K562 (cell line): ENCODE data around the gene COL23A1. TPM values are rescaled to one million over a fixed set of nuclear protein-coding genes. Genes with fewer than 3 reads are reported as not detected.

ENCODE experiments used
- ATAC-seq: fragments of 200-7000 bp; cut with Tn5 transposase; 3 replicates; pipeline ENCODE4 v1.9.1; 2020; ENCODE audit warnings: moderate library complexity
- BruUV-seq: library from RNA; stranded (reverse); fragments of 400-500 nt; replicated peaks from 2 replicates; lab custom pipeline; 2021; lab: Mats Ljungman, UMichigan
- CTCF ChIA-PET: fragments of 300-600 bp; formaldehyde crosslinking; extraction: SDS; loops from one replicate; lab custom pipeline; 2021; ENCODE audit warnings: low intra/inter-chr PET ratio; lab: Yijun Ruan, JAX
- POLR2A ChIA-PET: fragments of 300-600, 350-650 bp; sonication (Branson Sonifier 250); formaldehyde crosslinking; extraction: SDS; loops from one replicate; lab custom pipeline; 2021; ENCODE audit warnings: antibody characterized with exemption, inconsistent platforms; lab: Yijun Ruan, JAX
- DNase-seq, 4 experiments: peaks; one replicate each; pipeline versions ENCODE4 v3.0.0 to v3.0.0-alpha.2; 2011 to 2018; ENCODE audit warnings: low spot score in 3 of 4, mixed read lengths in 3 of 4; ENCODE audit errors: extremely low read depth in 1 of 4
- FAIRE-seq: peaks from 2 replicates; lab custom pipeline; 2011; peaks lifted over from hg19 to GRCh38; lab: Jason Lieb, UNC
- H2AFZ ChIP-seq: 2 replicates; pipeline ENCODE4 v1.6.0; 2011; ENCODE audit warnings: low read depth, low read length, control low read depth, inconsistent platforms
- H3K27ac ChIP-seq: fragments of 200-600 bp; 3 replicates; pipeline ENCODE4 v1.8.0; 2011; ENCODE audit warnings: low read depth, mild to moderate bottlenecking, control low read depth, inconsistent platforms, low read length, moderate library complexity, mixed read lengths; ENCODE audit errors: extremely low read depth
- H3K27me3 ChIP-seq, 2 experiments: fragments of 300-600 bp in 1 of 2; 2 replicates in 1 of 2; 3 replicates in 1 of 2; pipeline versions ENCODE4 v1.6.0 to v1.8.0; 2011; ENCODE audit warnings: inconsistent platforms in 2 of 2, low read length in 2 of 2, mild to moderate bottlenecking in 1 of 2, mixed read lengths in 1 of 2, moderate library complexity in 1 of 2; ENCODE audit not compliant: control insufficient read depth in 2 of 2, insufficient read depth in 2 of 2
- H3K36me3 ChIP-seq: fragments of 300-600 bp; 3 replicates; pipeline ENCODE4 v1.8.0; 2011; ENCODE audit warnings: mild to moderate bottlenecking, low read length, inconsistent platforms; ENCODE audit not compliant: control insufficient read depth, insufficient read depth
- H3K4me1 ChIP-seq, 2 experiments: fragments of 200-600 bp in 1 of 2; replicated peaks in 1 of 2; 2 replicates in 1 of 2; 3 replicates in 1 of 2; pipeline versions ENCODE4 v1.5.1 to v1.8.0; 2011; ENCODE audit warnings: inconsistent platforms in 2 of 2, low read length in 2 of 2, mild to moderate bottlenecking in 1 of 2, mixed read lengths in 1 of 2, moderate library complexity in 1 of 2; ENCODE audit not compliant: control insufficient read depth in 2 of 2, insufficient read depth in 2 of 2
- H3K4me2 ChIP-seq: 2 replicates; pipeline ENCODE4 v1.6.1; 2011; ENCODE audit warnings: low read length, control low read depth, inconsistent platforms, mixed read lengths; ENCODE audit not compliant: insufficient read depth
- H3K4me3 ChIP-seq: fragments of 200-600 bp; sonication (generic), shearing (Covaris generic); 2 replicates; pipeline ENCODE4 v1.5.1; 2016; ENCODE audit warnings: control low read depth, inconsistent platforms
- H3K79me2 ChIP-seq: fragments of 200-600 bp; 3 replicates; pipeline ENCODE4 v1.8.0; 2011; ENCODE audit warnings: low read length, inconsistent platforms; ENCODE audit not compliant: control insufficient read depth, insufficient read depth
- H3K9ac ChIP-seq, 2 experiments: 2 replicates each; pipeline versions ENCODE4 v1.6.0 to v1.6.1; 2011; ENCODE audit warnings: low read depth in 2 of 2, low read length in 2 of 2, control low read depth in 1 of 2, inconsistent platforms in 1 of 2, mild to moderate bottlenecking in 1 of 2, mixed read lengths in 1 of 2; ENCODE audit not compliant: insufficient read depth in 1 of 2
- H3K9me1 ChIP-seq: one replicate; pipeline ENCODE4 v1.6.0; 2011; ENCODE audit warnings: inconsistent platforms, mild to moderate bottlenecking, low read length, moderate library complexity; ENCODE audit not compliant: control insufficient read depth, insufficient read depth
- H3K9me3 ChIP-seq: replicated peaks from 2 replicates; pipeline ENCODE4 v1.5.1; 2011; ENCODE audit warnings: low read depth, low read length, inconsistent platforms; ENCODE audit not compliant: control insufficient read depth, insufficient read depth
- H4K20me1 ChIP-seq: replicated peaks from 2 replicates; pipeline ENCODE4 v1.6.1; 2011; ENCODE audit warnings: low read length, inconsistent platforms, mixed read lengths; ENCODE audit not compliant: control insufficient read depth, insufficient read depth
- BHLHE40 ChIP-seq: IDR thresholded peaks from 2 replicates; pipeline ENCODE4 v1.6.1; 2011; ENCODE audit warnings: low read length, improper control_type of control experiment
- HNRNPUL1 ChIP-seq: fragments of 200-400 bp; formaldehyde crosslinking; IDR thresholded peaks from 2 replicates; pipeline ENCODE4 v1.6.1; 2017; ENCODE audit warnings: low read length
- KDM4B ChIP-seq, 2 experiments: fragments of 450-650 bp in 1 of 2; sonication (generic) in 1 of 2; IDR thresholded peaks; 2 replicates each; pipeline ENCODE4 v1.6.1; 2016 to 2017; ENCODE audit warnings: borderline replicate concordance in 2 of 2, antibody characterized with exemption in 1 of 2, low read depth in 1 of 2, mild to moderate bottlenecking in 1 of 2
- PRMT5 ChIP-seq: sonication (generic); formaldehyde crosslinking; IDR thresholded peaks from 2 replicates; pipeline ENCODE4 v1.5.0; 2020; ENCODE audit warnings: missing genetic modification reagents
- SMC3 ChIP-seq: conservative IDR thresholded peaks from 2 replicates; pipeline ENCODE4 v1.6.1; 2011; ENCODE audit warnings: low read depth, low read length, improper control_type of control experiment; ENCODE audit not compliant: insufficient read depth
- U2AF2 ChIP-seq: fragments of 200-400 bp; formaldehyde crosslinking; optimal IDR thresholded peaks from 2 replicates; pipeline ENCODE3; 2017; ENCODE audit warnings: low read depth, mild to moderate bottlenecking, low read length
- ZC3H11A ChIP-seq: IDR thresholded peaks from 2 replicates; pipeline ENCODE4 v1.6.1; 2012; ENCODE audit warnings: low read depth, low read length, improper control_type of control experiment
- ZNF239 ChIP-seq: fragments of 250-450 bp; sonication (Bioruptor Pico); IDR thresholded peaks from 2 replicates; pipeline ENCODE4 v1.4.0; 2020; ENCODE audit warnings: mild to moderate bottlenecking
- ZNF699 ChIP-seq: fragments of 250-450 bp; sonication (Bioruptor Pico); IDR thresholded peaks from 2 replicates; pipeline ENCODE4 v1.8.0; 2021; ENCODE audit warnings: mild to moderate bottlenecking, moderate library complexity; ENCODE audit not compliant: insufficient replicate concordance
- WGBS: fragments of 100-300 bp; shearing (Covaris generic); methylation state at CpG from one replicate; pipeline ENCODE4 v1.1.6; 2016; ENCODE audit warnings: low coverage, mixed read lengths; ENCODE audit not compliant: insufficient coverage; ENCODE audit errors: missing lambda C conversion rate; 5-methylcytosine and 5-hydroxymethylcytosine counted together
- in situ Hi-C: fragments of 300-500 bp; cut with MboI; formaldehyde crosslinking; loops from 4 replicates; pipeline ENCODE4 v1.15.0; 2018; ENCODE audit warnings: inconsistent platforms, mixed read lengths
- intact Hi-C: fragments of 100-400 bp; cut with micrococcal nuclease; formaldehyde crosslinking; loops from 2 replicates; pipeline ENCODE4 v1.14.2; 2022
- polyA plus RNA-seq, 8 experiments: library from polyadenylated mRNA; depleted of rRNA in 4 of 8; stranded (reverse) in 5 of 8; unstranded in 3 of 8; fragments of >200 nt; fragmentation: Nextera tagmentation in 2 of 8; fragmentation: Illumina TruSeq in 1 of 8; extraction: Ambion mirVana in 2 of 8; extraction: Trizol in 1 of 8; gene quantifications; 2 replicates each; pipeline versions ENCODE4 v1.2.1 to v1.2.3, GENCODE V29; 2011 to 2014; ENCODE audit warnings: inconsistent platforms in 1 of 8, missing spikeins in 1 of 8
- total RNA-seq, 7 experiments: library from RNA; depleted of rRNA in 6 of 7; stranded (reverse); fragments of >200 nt in 6 of 7; fragmentation: Illumina TruSeq in 2 of 7; extraction: Trizol in 2 of 7; gene quantifications; 2 replicates each; pipeline versions ENCODE4 v1.2.1 to v1.2.3, GENCODE V29; 2011 to 2021; ENCODE audit warnings: low replicate concordance in 1 of 7
- TF ChIP-seq, protein P1 (sequence below): fragments of 250-450 bp; sonication (Bioruptor Pico); IDR thresholded peaks from 2 replicates; pipeline ENCODE4 v1.4.0; 2020; ENCODE audit warnings: mild to moderate bottlenecking, moderate library complexity, borderline replicate concordance
- TF ChIP-seq, protein P2 (sequence below): IDR thresholded peaks from 2 replicates; pipeline ENCODE4 v1.6.1; 2016; ENCODE audit warnings: missing genetic modification characterization, missing compliant biosample characterization
- TF ChIP-seq, protein P3 (sequence below), 2 experiments: fragments of 450-650 bp in 1 of 2; sonication (generic) in 1 of 2; formaldehyde crosslinking; conservative IDR thresholded peaks; 2 replicates each; pipeline versions ENCODE4 v1.4.0 to v1.8.1; 2020 to 2022; ENCODE audit warnings: mild to moderate bottlenecking in 1 of 2, missing genetic modification reagents in 1 of 2

COL23A1 gene
- total and polyA plus RNA-seq, 9 of the 15 experiments (the other 6 are each of a cell fraction or from before 2014, with no cell fraction given), result 0.09 TPM; not detected in 8

DNA sequence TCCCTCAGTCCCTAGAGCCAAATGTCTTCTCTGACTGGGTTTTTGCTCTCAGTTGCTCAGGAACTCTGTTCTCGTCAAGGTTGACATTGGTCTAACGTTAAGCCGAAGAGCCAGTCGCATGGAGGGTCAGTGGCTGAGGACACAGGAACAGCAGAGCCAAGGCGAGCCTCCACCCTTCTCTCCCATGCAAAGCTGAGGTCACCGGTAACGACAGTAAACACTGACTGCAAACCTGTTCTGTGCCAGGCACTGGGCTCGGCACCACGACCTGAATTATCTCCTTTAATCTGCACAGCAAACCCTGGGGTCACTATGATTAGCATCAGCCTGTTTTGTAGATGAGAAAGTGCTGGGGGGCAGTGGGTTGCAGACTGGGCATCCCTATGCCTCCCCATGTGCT is 171.0 kb downstream of the COL23A1 start (continued):
- TF ChIP-seq, protein P1, sequence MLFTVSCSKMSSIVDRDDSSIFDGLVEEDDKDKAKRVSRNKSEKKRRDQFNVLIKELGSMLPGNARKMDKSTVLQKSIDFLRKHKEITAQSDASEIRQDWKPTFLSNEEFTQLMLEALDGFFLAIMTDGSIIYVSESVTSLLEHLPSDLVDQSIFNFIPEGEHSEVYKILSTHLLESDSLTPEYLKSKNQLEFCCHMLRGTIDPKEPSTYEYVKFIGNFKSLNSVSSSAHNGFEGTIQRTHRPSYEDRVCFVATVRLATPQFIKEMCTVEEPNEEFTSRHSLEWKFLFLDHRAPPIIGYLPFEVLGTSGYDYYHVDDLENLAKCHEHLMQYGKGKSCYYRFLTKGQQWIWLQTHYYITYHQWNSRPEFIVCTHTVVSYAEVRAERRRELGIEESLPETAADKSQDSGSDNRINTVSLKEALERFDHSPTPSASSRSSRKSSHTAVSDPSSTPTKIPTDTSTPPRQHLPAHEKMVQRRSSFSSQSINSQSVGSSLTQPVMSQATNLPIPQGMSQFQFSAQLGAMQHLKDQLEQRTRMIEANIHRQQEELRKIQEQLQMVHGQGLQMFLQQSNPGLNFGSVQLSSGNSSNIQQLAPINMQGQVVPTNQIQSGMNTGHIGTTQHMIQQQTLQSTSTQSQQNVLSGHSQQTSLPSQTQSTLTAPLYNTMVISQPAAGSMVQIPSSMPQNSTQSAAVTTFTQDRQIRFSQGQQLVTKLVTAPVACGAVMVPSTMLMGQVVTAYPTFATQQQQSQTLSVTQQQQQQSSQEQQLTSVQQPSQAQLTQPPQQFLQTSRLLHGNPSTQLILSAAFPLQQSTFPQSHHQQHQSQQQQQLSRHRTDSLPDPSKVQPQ (CRISPR knock-in tag), result no peak
- TF ChIP-seq ZNF239 (CRISPR knock-in tag), result no peak

DNA sequence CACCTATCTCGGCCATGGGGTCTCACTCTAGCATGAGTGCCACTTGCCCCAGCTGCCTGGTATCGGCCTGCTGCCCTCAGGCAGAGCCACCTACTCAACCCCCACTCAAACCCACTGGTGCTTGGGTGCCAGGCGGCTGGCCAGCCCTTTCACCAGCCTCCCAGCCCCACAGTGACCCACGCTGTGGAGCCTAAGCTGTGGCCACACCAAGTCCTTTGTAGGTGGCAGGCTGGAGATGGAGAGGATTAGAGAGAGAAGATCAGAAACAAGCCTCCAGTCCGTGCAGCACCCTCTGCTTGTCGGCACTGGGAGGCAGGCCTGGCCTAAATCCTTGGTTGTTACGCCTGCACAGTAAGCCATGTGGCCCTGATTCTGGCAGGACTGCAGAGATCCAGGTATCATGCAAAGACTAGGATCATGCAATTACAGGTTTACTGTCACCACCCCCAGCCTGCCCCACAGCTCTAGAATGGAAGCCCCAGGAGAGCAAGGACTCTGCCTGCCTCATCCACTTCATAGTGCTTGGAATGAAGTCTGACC is 171.7 kb downstream of the COL23A1 start:
- Histone ChIP-seq H3K9me1 (no peaks in the 10 kb centered on the region), H3K4me1 (peaks cover 11 to 13% of the 10 kb centered on the region in 2 experiments), H4K20me1 (peaks cover 9% of the 10 kb centered on the region; the same call in 1 of the 2 replicates), H3K27me3 (peaks cover 7 to 41% of the 10 kb centered on the region in 2 experiments; a peak in 3 of 5 replicates), H3K36me3 (no peaks in the 10 kb centered on the region), H3K9ac (no peak overlapping the region), H3K9me3 (no peaks in the 10 kb centered on the region), H3K4me2 (no peak overlapping the region), H3K4me3 (no peak overlapping the region), H3K27ac (no peak overlapping the region), H2AFZ (no peak overlapping the region), H3K79me2 (no peaks in the 10 kb centered on the region)
- no TSS peak for BruUV-seq
- ChIA-PET POLR2A (no interaction called here), CTCF (no interaction called here)
- TF ChIP-seq KDM4B (IDR thresholded peaks at IDR 0.05; ENCODE audit: borderline replicate concordance in 2 of 2, low read depth in 1 of 2), result no peak
- no peak for TF ChIP-seq BHLHE40
- TF ChIP-seq HNRNPUL1, result no peak
- TF ChIP-seq U2AF2, result no peak
- no peak for TF ChIP-seq ZC3H11A
- TF ChIP-seq PRMT5 (CRISPR knock-in tag), result no peak
- TF ChIP-seq, protein P2, sequence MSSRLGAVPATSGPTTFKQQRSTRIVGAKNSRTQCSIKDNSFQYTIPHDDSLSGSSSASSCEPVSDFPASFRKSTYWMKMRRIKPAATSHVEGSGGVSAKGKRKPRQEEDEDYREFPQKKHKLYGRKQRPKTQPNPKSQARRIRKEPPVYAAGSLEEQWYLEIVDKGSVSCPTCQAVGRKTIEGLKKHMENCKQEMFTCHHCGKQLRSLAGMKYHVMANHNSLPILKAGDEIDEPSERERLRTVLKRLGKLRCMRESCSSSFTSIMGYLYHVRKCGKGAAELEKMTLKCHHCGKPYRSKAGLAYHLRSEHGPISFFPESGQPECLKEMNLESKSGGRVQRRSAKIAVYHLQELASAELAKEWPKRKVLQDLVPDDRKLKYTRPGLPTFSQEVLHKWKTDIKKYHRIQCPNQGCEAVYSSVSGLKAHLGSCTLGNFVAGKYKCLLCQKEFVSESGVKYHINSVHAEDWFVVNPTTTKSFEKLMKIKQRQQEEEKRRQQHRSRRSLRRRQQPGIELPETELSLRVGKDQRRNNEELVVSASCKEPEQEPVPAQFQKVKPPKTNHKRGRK (tag), result no peak
- TF ChIP-seq ZNF699 (CRISPR knock-in tag), result no peak
- TF ChIP-seq, protein P3, sequence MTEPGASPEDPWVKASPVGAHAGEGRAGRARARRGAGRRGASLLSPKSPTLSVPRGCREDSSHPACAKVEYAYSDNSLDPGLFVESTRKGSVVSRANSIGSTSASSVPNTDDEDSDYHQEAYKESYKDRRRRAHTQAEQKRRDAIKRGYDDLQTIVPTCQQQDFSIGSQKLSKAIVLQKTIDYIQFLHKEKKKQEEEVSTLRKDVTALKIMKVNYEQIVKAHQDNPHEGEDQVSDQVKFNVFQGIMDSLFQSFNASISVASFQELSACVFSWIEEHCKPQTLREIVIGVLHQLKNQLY (CRISPR knock-in tag; conservative IDR thresholded peaks at IDR 0.05), result no peak
- no peak for TF ChIP-seq SMC3
- WGBS, result 55% methylated on average over 7 of the region's 7 CpGs
- FAIRE-seq (no peak), ATAC-seq (no peak), DNase-seq (no peak)
- intact Hi-C loops, result no loop called here
- in situ Hi-C loops, result no loop called here
